ENCODE results near the gene TMEM158.

TMEM158 gene

DNA sequence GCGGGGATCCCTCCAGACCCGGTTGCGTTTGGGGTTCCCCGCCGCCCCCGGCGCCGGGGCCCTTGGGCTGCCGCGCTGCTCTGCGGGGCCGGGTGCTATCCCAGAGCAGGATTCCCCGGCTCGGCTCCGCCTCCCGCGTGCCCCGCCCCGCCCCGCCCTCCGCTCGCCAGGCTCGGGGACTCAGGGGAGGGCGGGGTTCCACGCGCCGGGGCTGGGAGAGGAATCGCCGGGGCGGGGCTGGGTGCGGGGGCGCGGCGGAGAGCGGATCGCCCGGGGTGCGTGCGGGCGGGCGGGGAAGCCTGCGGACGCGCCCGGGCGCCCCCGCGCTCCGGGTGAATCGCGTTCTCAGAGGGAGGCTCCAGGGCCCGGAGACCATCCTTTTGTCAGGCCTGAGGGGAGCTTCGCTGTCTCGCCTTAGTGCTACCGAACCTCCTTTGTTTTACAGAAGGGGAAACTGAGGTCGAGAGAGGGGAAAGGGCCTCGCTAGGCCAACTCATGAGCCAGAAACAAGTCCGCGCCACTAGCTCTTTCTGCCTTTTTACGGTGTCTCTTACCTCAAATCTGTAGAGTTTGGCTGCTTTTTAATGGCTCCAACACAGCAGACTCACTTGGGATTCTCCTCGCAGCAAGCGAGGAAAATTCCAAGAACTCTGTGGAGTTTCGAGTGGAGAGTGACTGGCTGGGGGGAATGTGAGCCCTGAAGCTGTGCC lies at the start of gene TMEM158:
TMEM158 (minus strand) TSS at position 82 of the 710 bp plus-strand sequence. CDS start 260 bp downstream, outside the sequence.
- DNase-seq (ENCODE audit: low read depth in 1 of 2, low spot score in 1 of 2) = peak; percentile 53 to 65

DNA sequence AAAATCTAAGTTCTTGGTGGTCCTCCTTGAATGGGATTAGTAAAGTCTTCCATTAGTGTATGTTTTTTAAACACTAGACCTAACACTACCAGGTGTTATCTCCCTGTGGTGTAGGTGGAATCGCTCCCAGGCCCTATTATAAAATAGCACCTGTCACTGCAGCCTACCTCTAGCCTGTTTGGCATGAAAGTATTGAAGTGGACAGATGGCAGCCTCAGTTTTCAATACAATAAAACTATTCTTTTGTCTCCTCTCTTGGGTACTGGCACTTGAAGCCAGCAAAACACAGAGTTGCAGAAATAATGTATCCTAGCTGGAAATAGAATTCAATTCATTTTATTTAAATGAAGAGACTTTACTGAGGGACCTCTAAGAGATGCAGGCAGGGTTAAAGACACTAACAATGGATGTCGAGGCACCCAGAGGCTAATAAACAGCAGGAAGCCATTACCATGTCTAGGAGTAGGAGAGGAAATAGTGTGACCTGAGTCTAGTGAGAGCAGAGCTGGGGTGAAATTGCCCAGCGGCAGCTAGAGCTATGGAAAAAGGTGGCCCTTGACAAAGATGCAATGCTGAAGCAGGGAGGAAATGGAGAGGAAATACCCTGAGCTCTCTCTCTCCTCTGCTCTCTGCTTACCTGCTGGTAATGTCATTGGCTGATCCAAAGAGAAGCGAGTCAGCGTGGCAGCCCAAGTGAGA lies 49.1 kb upstream of the TMEM158 start:
- DNase-seq (ENCODE audit: low read depth in 1 of 2, low spot score in 1 of 2) = no peak

DNA sequence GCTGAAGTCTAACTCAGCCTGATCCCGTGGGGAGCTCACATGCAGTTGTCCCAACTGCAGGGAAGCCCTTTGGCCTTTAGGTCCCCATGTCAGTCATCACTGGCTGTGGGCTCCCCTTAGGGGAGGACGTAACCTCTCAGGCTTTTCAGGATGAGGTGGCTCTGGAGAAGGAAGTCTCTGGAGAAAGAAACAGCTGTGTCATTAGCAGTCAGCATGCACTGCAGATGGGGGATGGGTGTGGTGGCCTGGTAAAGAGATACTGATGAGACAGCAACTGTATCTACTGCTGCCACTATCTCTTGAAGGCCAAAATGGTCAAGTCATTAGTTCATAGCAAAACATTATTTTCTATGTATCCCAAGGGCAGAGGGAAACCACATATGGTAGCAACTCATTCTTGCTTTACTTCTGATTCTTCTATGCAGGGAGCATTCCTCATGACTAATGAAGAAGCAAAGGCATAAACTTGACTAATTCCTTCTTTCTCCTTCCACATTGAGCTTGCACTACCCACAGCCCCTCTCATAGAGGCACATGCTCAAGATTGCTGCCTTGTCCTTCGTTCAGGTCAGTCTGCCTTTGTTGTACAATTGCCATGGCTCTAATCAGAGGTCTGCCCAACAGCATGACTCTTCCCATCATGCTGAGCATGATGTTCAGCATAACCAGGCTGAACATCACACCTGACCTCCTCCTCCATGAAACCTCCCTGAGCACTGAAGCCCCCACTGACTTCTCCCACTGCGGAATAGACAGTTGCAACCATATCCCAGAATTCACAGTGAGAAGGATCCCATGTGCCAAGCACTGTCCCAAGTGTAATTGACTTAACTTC lies 47.8 kb upstream of the TMEM158 start:
- no peak for DNase-seq (ENCODE audit: low read depth in 1 of 2, low spot score in 1 of 2)

DNA sequence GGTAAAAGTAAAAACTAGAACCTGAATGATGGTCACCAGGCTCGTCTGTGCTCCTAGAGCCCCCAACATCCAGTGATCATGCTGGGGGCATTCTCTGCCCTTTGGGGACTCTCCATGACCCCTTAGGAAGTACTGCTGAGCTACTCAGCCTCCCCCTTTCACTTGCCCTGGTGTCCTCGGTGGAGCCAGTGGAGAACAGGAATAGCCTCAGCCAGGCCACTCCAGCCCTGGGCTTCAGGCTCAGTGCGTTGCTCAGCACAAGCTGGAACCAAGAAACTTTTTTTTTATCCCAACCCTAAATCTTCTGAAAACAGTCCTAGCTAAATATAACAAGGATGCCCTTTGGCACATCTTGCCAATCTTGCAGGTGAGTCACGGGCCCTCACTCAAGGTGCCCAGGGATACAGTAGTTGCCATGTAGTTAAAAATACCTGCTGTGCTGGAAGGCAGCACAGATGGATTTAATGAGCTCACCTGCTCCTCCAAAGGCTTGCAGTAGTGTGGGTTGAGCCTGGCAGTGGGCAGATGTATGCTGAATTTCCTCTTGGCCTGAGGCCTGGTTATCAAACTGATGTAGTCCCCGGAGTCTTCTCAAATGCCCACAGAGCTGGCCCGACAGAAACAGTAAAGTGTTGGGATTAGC lies 46.9 kb upstream of the TMEM158 start:
- no peak for DNase-seq (ENCODE audit: low read depth in 1 of 2, low spot score in 1 of 2)

DNA sequence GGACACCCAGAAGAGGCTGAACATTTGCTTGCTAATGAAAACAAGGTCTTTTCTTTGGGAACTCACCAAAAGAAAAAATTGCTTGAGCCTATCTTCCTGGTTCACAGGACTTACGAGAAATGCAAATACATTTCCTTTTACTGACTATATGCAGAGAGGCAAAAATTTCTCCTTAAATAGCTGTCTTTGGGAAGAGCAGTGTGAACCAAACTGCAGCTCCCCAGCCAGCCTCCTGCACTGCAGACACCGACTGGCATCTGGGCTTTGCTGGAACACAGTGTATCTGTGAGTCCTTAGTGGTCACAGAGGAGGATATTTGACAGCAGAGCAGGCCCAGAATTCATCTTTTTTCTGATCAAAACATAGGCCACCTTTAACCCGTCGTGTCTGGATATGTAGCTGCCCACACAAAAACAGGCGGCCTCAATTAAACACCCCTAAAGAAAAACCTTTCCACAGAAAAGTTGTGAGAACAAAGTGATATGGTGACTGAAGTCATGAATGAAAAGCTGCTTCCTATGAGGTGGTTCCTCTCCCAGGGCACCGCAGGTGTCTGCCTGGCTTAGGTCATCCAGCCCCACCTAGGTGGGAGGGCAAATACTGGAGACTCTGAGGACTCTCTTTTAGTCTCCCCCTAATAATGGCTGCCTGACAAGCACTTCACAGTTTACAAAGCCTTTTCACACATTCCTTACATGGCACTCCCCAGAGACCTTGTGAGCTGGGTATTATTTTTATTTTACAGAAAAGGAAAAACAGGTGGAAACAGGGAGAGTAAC lies 46.1 kb upstream of the TMEM158 start:
- no peak for DNase-seq (ENCODE audit: low read depth in 1 of 2, low spot score in 1 of 2)

DNA sequence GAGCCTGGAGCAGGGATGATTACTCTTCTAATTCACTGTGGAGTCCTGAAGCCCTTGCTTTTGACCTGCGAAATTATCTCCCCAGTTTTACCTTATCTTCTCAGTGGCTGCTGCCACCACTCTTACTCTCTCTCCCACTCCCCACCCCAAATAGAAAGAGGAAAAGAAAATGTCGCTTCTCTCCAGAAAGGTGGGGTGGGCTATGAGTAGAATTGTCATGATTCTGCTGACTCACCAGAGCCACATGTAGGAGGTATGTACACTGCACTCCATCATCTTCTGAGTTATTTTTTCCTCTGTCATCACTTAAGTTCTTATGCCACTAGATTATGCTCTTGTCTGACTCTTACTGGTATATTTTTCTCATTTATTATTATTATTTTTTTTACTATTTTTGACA lies 43.9 kb upstream of the TMEM158 start:
- DNase-seq (ENCODE audit: low read depth in 1 of 2, low spot score in 1 of 2) = no peak

DNA sequence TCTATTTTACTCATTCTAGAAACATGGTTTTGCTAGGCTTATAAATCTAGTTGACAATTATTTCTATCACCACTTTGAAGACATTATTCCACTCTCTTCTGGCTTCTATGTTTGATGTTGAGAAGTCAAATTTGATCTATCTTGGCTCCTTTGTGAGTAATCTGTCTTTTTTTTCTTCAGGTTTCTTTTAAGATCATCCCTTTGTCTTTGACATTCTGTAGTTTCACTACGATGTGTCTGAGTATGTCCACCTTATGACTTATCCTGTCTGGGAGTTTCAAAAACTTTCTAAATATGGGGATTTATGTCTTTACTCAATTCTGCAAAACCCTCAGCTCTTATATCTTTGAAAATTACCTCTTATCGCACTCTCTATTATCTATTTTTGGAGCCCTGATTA lies 41.0 kb upstream of the TMEM158 start:
- no peak for DNase-seq (ENCODE audit: low read depth in 1 of 2, low spot score in 1 of 2)

DNA sequence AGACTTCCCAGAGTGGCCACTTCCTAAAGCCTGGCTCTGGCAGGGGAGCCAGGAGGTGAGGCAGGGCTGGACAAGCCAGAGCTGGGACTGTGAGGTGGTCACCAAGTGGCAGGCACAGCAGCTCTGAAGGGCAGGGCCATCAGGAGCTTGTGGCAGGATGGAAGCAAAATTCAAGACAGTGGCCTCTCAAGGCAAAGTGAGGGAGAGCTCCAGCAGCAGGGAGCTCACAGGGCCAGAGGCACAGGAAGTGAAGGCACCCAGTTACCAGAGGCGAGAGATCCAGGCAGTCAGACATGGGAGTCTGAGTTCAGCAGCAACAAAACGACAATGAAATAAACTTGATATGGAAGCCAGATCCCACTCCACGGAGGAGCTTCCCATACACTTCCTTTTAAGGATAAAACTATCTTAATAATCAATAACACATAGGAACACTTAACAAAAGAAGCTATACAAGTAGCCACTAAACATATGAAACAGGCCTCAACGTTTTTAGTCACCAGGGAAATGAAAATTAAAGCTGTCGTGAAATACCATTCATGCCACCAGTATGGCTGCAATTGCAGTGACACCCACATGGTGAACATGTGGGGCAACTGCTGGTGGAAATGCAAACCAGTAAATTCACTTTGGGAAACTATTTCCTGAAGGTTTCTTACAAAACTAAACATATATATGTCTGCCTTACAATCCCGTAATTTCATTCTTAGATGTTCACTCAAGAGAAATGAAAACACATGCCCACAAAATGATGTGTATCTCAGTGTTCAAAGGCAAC lies 35.4 kb upstream of the TMEM158 start:
- no peak for DNase-seq (ENCODE audit: low read depth in 1 of 2, low spot score in 1 of 2)

DNA sequence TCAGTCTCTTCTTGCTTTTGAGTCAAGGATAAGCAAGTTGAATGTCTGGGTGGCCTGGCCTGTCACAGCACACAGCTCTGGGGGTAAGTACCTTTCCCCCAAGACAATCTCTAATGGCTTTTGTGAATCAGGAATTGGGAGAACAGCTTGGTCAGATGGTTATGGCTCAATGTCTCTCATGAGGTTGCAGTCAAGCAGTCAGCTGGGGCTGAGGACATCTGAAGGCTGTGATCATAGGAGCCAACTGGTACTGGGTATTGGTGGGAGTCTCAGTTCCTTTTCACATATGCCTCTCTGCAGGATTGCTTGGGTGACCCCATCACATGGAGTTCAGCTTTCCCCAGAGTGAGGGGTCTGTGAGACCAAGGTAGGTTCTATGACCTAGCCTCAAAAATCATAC lies 33.0 kb upstream of the TMEM158 start:
- no peak for DNase-seq (ENCODE audit: low read depth in 1 of 2, low spot score in 1 of 2)

DNA sequence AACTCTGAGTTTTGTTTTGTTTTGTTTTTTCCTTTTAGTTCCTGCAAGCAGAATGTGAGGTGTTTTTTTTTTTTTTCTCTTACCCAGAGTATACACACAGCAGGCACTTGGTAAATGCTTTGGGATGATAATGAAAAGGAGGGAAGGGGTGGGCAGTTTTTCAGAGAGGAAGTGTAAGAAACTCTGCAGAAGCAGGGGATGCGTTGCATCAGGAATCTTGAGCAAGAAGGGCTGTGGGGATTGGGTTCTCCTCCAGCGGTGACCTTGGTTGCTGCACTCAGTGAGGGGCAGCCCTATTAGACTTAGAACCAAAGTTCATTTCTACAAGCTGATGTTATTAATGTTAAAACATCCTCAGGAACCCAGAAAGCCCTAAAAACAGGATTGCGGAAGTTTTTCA lies 32.2 kb upstream of the TMEM158 start:
- DNase-seq (ENCODE audit: low read depth in 1 of 2, low spot score in 1 of 2) = no peak

DNA sequence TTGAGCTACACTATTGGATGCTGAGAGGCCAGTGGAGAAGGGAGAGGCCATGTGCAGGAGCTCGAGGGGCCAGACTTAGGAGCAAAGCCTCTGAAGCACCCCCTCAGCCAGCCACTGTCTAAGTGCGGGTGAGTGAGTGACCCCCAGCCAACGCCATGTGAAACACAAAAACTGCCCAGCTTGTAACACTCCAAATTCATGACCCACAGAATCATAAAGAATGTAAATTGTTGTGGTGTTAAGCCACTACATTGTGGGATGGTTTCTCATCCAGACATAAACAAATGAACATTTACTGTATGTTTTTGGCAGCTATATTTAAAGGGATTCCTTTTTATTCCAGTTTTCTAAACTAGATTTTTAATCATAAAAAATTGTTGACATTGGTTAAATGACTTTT lies 27.2 kb upstream of the TMEM158 start:
- no peak for DNase-seq (ENCODE audit: low read depth in 1 of 2, low spot score in 1 of 2)

DNA sequence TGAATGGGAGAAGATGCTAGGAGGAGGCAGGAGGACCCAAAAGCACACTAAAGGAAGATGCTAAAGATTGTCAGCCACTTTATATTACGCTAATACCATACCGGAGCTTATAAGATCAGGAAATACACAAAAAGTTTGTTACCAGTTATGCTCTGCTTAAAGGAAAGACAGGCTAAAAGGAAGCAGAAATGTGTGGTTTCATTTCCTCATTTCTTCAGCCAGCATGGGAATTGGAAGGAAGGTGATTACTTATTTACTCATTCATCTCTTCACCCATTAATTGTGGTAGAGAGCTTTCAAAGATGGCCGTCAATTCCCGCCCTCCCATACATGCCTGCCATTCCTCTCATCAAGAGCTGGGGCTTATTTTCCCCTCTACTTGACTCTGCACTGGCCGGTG lies 26.7 kb upstream of the TMEM158 start:
- DNase-seq (ENCODE audit: low read depth in 1 of 2, low spot score in 1 of 2) = no peak

DNA sequence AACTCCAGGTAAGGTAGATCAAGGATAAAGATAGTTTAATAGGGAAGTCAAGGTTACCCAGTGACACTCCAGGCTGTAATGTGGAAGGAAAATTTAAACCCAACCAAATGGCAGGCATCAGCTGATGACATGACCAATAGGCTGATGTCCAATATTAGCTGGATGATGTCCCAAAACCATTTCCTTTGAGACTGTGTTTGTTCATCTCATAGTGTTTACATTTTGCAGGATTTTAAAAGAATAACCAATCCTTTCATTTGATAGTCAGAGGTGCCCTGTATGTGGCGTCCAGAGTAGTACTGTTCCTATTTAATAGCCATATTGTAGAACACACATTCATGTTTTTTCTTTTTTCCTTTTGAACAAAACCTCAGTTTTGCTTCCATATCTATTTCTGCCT lies 23.3 kb upstream of the TMEM158 start:
- DNase-seq (ENCODE audit: low read depth in 1 of 2, low spot score in 1 of 2) = no peak

DNA sequence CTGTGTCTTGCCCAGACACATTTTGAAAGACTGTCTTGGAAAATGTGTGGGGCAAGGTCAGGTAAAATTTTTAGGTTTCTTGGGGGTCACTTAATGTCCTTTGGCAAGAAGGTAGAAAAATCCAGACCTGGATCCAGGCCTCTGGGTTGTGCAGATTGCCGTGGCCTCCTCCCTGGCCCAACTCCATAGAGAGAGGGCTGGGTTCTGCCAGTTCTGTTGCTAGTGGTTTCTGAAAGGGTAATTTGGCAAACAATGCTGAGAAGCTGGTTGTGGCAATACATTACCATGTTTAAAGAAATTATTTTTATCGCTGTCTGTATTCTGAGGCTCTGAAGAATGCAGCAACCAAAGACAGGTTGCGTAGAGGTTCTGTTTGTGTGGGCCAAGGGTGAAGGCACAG lies 20.2 kb upstream of the TMEM158 start:
- DNase-seq (ENCODE audit: low read depth in 1 of 2, low spot score in 1 of 2) = no peak

DNA sequence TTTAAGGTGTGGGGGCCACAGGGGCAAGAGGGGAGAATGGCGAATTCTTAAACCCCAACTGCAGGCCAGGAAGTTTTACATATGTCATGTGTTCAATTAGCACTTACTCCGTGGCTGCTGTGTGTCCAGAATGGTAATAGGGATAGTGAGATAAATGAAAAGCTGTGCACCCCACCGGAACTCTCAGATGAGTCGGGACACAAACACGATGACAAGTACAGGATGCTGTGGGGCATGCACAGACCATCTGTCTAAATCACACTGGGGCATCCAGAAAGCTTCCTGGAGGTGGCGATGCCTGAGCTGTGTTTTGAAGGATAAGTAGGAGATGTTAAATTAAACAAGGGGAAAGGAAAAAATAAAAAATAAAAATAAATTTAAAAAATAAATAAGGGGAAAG lies 18.3 kb upstream of the TMEM158 start:
- DNase-seq (ENCODE audit: low read depth in 1 of 2, low spot score in 1 of 2) = no peak

DNA sequence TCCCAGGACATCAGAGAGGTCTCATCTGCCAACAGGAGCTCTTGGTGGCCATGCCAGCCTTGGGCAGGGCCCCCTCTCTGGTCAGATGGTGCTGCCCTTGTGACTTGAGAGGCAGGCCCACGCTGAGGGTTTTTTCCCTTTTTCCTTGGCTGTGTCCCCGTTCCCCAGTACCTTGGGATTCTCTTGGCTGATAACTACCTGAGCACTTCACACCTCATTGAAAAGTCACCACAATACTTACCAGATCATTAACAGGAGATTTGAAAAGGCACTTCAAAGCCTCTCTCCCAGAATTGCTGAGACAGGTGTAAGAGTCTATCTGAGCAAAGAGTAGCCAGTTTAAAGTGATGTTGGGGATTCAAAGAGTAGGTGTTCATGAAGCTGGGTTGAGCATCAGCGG lies 15.1 kb upstream of the TMEM158 start:
- no peak for DNase-seq (ENCODE audit: low read depth in 1 of 2, low spot score in 1 of 2)

DNA sequence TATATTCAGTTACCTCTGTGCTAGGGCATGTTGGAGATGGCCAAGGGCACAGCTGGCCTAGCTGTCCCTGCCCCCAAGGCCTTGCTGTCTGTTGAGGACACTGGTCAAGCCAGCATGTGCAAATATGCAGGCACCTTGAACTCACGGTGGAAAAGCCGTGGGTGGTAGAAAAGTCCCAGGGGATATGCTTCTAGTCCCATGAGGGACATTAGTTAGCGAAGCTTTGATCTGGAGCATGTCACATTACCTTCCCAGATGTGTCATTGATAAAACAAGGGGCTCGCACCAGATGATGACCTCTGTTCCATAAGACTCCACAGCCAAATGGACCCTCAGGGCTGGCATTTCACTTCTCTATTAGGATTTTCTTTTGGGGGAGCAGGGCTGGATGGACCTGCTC lies 14.2 kb upstream of the TMEM158 start:
- no peak for DNase-seq (ENCODE audit: low read depth in 1 of 2, low spot score in 1 of 2)

DNA sequence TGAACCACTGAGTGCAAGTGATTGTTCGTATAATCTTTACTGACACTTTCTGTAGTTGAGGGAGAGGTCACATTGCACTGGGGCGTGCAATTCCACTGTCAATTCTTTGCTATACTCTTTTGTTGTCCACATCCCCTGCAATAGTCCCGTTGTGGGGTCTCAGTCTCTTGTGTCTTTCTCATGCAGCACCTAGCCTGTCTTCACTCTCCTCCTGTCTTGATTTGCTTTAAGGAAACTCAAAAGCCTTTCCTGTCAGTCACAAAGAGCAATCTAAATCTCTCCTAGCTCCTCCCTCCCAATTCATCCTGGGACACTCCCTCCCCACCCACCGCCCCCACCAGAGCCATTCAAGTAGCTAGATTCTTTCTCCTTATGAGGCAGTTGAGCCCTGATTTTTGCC lies 13.2 kb upstream of the TMEM158 start:
- no peak for DNase-seq (ENCODE audit: low read depth in 1 of 2, low spot score in 1 of 2)

DNA sequence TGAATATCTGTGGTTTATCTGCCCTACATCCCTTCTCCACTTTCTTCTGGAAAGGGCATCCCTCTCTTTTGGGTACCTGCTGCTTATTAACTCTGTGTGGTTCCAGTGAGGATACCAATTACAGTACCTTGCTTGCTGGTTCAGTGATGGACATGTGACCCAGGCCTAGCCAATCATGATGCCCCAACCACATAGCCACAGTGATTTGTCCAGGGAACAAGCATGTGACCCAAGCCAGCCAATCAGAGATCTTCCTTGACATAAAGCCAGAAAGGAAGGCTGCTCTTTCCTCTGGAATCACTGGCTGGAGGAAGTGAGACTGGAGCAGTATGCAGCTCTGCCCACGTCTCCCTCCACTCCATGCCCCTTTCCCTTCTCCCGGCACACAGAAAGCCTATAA lies 10.9 kb upstream of the TMEM158 start:
- DNase-seq (ENCODE audit: low read depth in 1 of 2, low spot score in 1 of 2) = no peak

DNA sequence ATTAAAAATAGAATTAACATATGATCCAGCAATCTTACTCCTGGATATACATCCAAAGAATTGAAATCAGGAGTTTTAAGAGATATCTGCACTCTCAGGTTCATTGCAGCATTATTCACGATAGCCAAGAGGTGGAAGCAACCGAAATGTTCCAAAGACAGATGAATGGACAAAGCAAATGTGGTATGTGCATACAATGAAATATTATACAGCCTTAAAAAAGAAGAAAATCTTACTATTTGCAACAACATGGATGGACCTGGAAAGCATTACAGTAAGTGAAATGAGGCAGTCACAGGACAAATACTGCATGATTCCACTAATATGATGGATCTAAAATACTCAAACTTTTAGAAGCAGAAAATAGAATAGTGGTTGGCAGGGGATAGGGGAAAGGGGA lies 9.3 kb upstream of the TMEM158 start:
- DNase-seq (ENCODE audit: low read depth in 1 of 2, low spot score in 1 of 2) = no peak
